Lower leg skin (tissue), 4 donors: ENCODE measurements around the gene PQBP1. TPM values are rescaled to one million over a fixed set of nuclear protein-coding genes. Genes with fewer than 3 reads are reported as not detected.

Experiments used
- DNase-seq, 2 donors: peaks; one replicate each; pipeline ENCODE4 v3.0.0-alpha.2; 2019; ENCODE audit warnings: low spot score in 2 of 2
- H3K4me3 ChIP-seq: fragments of 200-600 bp; sonication (generic); 2 replicates; pipeline ENCODE4 v1.5.1; 2017; ENCODE audit warnings: mild to moderate bottlenecking, low read depth; ENCODE audit not compliant: poor library complexity, severe bottlenecking
- POLR2A ChIP-seq, 2 donors: fragments of 450-650 bp; IDR thresholded peaks; one replicate each; pipeline ENCODE4 v1.6.1; 2016 to 2017; ENCODE audit warnings: antibody characterized with exemption in 2 of 2, mild to moderate bottlenecking in 1 of 2, moderate library complexity in 1 of 2
- WGBS, 2 donors: methylation state at CpG; one replicate each; pipeline ENCODE4 v1.1.5; 2018; 5-methylcytosine and 5-hydroxymethylcytosine counted together
- intact Hi-C: fragments of 100-400 bp; cut with DNase I; formaldehyde crosslinking; loops from one replicate; pipeline ENCODE4 v1.15.0; 2023; ENCODE audit warnings: low total_unique reads
- total RNA-seq, 4 donors: library from RNA; depleted of rRNA; stranded (reverse); fragments of >200 nt; gene quantifications; one replicate each; pipeline ENCODE4 v1.1.0, GENCODE V29; 2016
- TF ChIP-seq, protein P1 (sequence below), 3 donors: fragments of 450-650 bp; IDR thresholded peaks; one replicate each; pipeline ENCODE4 v1.5.1; 2016; ENCODE audit warnings: antibody characterized with exemption in 3 of 3, mild to moderate bottlenecking in 3 of 3, moderate library complexity in 2 of 3

PQBP1 gene
- total RNA-seq, 4 donors from 2014 or later = 68.0 to 88.6 (median 73.6) TPM

DNA sequence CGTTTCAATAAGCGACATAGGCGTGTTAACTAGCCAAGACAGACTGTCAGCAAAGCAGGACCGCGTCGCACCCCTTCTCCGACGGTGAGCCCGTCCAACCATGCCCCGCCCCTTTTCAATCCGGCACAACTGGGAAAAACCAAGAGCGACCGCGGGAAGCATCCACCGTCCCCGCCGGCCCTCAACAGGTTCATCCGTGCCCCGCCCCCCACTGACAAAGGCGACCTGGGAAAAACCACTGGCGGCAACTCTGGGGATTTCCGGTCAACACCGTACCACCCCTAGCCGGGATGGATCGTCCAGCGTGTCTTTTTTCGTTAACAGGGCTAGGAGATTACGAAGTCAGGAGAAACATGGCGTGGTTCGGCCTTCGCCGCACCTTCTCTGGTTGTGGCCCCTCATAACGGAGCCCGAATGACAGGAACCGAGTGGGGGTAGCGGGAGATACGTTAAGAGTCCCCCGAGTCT, 539 bp upstream of the PQBP1 start:
- H3K4me3 ChIP-seq = peak overlapping the region; percentile 50
- 1 to 49% methylated on average over 32 to 38 of the region's 38 CpGs for WGBS, 2 donors
- peak; percentile 67 to 95 for DNase-seq
- intact Hi-C loops = no loop called here
- no peak for TF ChIP-seq POLR2A (IDR thresholded peaks at IDR 0.05)
- TF ChIP-seq, protein P1, sequence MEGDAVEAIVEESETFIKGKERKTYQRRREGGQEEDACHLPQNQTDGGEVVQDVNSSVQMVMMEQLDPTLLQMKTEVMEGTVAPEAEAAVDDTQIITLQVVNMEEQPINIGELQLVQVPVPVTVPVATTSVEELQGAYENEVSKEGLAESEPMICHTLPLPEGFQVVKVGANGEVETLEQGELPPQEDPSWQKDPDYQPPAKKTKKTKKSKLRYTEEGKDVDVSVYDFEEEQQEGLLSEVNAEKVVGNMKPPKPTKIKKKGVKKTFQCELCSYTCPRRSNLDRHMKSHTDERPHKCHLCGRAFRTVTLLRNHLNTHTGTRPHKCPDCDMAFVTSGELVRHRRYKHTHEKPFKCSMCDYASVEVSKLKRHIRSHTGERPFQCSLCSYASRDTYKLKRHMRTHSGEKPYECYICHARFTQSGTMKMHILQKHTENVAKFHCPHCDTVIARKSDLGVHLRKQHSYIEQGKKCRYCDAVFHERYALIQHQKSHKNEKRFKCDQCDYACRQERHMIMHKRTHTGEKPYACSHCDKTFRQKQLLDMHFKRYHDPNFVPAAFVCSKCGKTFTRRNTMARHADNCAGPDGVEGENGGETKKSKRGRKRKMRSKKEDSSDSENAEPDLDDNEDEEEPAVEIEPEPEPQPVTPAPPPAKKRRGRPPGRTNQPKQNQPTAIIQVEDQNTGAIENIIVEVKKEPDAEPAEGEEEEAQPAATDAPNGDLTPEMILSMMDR (IDR thresholded peaks at IDR 0.05) = no peak

- no peak overlapping the region for H3K4me3 ChIP-seq
- TF ChIP-seq, protein P1 (IDR thresholded peaks at IDR 0.05) = no peak
- no peak for TF ChIP-seq POLR2A (IDR thresholded peaks at IDR 0.05)
- 44 to 72% methylated on average over 8 of the region's 8 CpGs for WGBS, 2 donors
- intact Hi-C loops = no loop called here
- no peak for DNase-seq
These were observed 1.3 kb downstream of the PQBP1 start for GRCh38 chrX:48899078-48899410.

DNA sequence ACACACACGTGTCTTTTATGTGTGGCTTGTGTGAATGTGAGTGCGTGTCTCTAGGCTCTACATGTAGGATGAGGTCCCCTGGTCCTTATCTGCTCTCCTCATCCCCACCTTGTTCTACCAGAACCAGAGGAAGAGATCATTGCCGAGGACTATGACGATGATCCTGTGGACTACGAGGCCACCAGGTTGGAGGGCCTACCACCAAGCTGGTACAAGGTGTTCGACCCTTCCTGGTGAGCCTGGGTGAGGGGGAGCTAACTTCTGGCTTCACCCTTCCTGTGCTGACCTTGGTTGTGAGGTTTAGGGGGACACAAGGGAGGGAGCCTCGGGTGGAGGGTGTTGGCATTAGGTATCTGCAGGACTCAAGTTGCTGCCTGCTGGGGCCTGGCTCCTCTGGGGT, 3.3 kb downstream of the PQBP1 start:
- H3K4me3 ChIP-seq = no peak overlapping the region
- 84 to 93% methylated on average over 6 to 7 of the region's 7 CpGs for WGBS, 2 donors
- no peak for DNase-seq
- no peak for TF ChIP-seq POLR2A (IDR thresholded peaks at IDR 0.05)
- TF ChIP-seq, protein P1 (IDR thresholded peaks at IDR 0.05) = no peak
- intact Hi-C loops = no loop called here

GRCh38 chrX:48902135-48902534, 4.4 kb downstream of the PQBP1 start:
- intact Hi-C loops = no loop called here
- DNase-seq = no peak
- 89 to 93% methylated on average over 20 of the region's 20 CpGs for WGBS, 2 donors
- TF ChIP-seq POLR2A (IDR thresholded peaks at IDR 0.05) = no peak
- TF ChIP-seq, protein P1 (IDR thresholded peaks at IDR 0.05) = no peak
- H3K4me3 ChIP-seq = no peak overlapping the region

GRCh38 chrX:48902776-48903175, 5.0 kb downstream of the PQBP1 start:
- 81 to 82% methylated on average over 5 to 14 of the region's 14 CpGs for WGBS, 2 donors
- TF ChIP-seq, protein P1 (IDR thresholded peaks at IDR 0.05) = no peak
- TF ChIP-seq POLR2A (IDR thresholded peaks at IDR 0.05) = no peak
- DNase-seq = no peak
- H3K4me3 ChIP-seq = no peak overlapping the region
- intact Hi-C loops = no loop called here

- TF ChIP-seq, protein P1 (IDR thresholded peaks at IDR 0.05) = no peak
- no peak for TF ChIP-seq POLR2A (IDR thresholded peaks at IDR 0.05)
- DNase-seq = no peak
- H3K4me3 ChIP-seq = no peak overlapping the region
- WGBS, 2 donors = 84 to 86% methylated on average over 6 of the region's 6 CpGs
- intact Hi-C loops = no loop called here
These were observed 5.6 kb downstream of the PQBP1 start for GRCh38 chrX:48903290-48903689.
